ENCODE data around the gene SCFD2.

DNA sequence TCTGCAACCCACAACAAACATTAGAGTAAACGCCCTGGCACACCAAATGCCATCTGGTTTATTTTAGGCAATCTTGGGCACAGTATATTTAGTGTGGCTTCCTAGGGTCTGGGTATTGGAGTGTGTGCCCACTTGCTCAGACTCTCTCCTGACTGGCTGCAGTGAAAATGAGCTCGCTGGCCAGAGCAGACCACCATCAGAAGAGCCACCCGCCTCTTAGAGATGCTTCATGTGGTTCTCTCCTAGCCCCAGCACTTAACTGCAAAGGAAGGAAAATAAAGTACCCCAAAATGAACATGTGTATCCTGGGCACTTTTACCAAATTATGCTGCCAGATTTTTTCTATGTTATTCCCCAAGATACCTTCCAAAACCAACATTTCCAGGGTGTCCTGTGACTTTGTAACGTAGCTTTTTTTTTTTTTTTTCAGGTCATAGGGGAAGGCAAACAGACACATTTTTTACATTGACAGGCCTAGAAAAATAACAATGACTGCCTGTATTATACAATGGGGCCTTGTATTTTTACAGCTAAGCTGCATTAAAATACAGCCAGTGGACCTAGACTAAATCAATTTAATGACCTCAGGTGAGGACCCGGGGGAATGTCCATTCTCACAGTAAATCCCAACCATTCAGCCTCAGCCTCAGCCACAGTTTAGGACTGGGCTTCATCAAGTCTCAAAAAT is 310.0 kb downstream of the SCFD2 start:
- TF ChIP-seq POLR2A (IDR thresholded peaks at IDR 0.05), result no peak
- TF ChIP-seq, protein P1, sequence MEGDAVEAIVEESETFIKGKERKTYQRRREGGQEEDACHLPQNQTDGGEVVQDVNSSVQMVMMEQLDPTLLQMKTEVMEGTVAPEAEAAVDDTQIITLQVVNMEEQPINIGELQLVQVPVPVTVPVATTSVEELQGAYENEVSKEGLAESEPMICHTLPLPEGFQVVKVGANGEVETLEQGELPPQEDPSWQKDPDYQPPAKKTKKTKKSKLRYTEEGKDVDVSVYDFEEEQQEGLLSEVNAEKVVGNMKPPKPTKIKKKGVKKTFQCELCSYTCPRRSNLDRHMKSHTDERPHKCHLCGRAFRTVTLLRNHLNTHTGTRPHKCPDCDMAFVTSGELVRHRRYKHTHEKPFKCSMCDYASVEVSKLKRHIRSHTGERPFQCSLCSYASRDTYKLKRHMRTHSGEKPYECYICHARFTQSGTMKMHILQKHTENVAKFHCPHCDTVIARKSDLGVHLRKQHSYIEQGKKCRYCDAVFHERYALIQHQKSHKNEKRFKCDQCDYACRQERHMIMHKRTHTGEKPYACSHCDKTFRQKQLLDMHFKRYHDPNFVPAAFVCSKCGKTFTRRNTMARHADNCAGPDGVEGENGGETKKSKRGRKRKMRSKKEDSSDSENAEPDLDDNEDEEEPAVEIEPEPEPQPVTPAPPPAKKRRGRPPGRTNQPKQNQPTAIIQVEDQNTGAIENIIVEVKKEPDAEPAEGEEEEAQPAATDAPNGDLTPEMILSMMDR (IDR thresholded peaks at IDR 0.05), result no peak
